NK-92 treated with Interleukin-12 subunit alpha and Interleukin-12 subunit beta, amount 100 ng/mL, for 24 hours (cell line): ENCODE measurements around the gene TTC23.

ENCODE experiments used
- DNase-seq: peaks from one replicate; lab custom pipeline; 2025; lab: John Stamatoyannopoulos, UW

Gene TTC23, protein sequence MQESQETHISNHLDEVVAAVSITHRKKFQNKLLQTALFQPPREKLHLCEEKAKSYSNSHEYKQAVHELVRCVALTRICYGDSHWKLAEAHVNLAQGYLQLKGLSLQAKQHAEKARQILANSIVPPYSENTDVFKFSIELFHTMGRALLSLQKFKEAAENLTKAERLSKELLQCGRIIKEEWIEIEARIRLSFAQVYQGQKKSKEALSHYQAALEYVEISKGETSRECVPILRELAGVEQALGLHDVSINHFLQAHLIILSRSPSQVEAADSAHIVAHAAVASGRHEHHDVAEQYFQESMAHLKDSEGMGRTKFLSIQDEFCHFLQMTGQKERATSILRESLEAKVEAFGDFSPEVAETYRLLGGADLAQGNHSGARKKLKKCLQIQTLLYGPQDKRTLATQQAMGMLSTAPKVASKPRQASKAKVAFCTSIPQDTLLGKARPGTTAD

DNA sequence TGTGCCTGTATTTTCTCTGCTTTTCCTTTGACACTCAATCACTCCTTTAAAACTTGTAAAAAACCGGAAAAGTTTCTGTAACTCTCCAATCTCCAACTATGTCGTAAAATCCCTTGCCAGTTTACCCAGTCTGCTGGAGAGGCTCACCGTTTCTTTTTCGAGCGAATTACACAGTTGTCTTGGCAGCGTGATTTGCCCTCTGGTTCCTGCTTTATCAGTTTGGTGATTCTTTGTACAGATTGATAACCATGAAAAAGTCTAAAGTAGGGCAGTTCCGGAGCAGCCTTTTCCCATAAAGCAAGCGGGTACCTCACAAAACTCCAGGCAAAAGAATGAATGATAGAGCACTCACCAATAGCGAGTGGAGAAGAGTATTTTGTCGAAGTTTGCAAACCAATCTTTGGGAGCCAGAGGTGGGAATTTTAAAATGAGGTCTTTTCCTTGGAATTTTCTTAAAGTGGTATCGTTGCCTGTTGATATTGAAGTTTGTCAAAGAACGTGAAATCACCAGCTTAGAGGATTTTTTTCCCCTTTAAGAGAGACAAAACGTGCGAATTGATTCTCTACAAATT lies at the start of gene TTC23:
Gene TTC23, minus strand, starts transcription at position 312 of the 572 bp plus-strand sequence. CDS start 20,869 bp downstream, outside the sequence.
- no peak for DNase-seq

DNA sequence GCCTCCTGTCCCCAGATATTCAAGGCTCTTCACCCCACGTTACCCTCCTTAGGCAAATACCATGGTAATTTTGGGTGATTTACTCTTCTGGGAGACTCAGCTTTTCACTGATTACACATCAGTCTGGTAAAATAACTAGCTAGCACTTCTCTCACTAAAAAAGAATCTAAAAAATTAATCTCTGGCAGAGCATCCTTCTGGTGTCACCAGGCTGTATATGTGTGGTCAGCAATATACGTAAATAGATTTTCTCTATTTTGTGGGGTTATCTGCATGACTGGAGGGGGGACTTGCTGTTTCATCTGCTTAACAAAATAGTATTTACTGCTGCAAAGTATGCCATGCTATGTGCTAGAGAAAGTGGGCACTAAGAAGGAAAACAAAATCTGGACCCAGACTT lies 47.0 kb upstream of the TTC23 start:
- DNase-seq = no peak

DNA sequence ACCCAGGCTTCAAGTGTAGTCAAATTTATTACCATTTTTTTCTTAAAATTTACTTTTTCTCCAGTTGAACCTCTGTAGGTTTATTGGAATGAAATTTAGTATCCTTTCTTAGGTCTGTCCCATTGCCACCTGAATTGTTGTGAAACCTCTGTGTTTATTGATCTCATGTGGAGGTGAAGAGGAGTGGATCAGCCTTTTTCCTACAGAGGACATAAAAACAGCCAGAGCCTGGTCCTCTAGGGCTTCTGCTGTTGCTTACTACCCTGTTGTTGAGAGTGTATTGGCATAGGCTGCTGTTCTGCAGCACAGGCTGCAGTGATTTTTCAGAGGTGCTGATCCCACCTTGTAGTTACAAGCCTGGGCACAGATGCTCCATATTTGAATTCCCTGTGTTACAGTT lies 46.5 kb upstream of the TTC23 start:
- DNase-seq = no peak

DNA sequence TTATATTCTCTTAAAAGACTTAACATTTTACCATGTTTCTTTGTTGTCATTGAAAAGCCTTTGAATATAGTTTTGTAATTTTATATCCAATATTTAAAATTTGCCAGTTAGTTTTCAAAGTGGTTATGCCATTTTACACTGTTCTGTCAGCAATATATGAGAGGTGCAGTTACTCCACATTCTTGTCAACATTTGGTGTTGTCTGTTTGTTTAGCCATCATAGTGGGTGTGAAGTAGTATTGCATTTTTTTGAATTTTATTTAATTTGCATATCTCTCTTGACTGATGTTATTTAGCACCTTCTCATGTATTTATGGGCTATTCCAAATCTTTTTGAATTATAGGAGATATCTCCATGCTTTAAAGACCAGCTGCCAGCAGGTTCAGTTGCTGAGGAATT lies 42.3 kb upstream of the TTC23 start:
- no peak for DNase-seq

DNA sequence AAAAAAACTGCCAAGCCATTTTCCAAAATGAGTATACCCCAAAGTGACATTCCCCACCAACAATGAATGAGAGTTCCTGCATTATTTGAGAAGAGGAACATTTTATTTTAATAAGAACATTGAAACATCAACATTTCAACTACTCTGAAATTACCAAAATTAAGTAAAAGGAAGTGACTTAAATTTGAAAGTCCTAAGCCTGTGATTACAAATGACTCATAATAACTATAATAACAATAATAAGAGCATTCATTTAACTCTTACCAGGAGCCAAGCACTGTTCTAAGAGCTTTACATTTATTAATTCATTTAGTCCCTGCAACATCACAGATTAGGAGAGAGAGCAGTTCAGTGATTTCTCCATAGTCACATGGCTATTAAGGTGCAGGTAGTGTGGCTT lies 34.3 kb upstream of the TTC23 start:
- no peak for DNase-seq

DNA sequence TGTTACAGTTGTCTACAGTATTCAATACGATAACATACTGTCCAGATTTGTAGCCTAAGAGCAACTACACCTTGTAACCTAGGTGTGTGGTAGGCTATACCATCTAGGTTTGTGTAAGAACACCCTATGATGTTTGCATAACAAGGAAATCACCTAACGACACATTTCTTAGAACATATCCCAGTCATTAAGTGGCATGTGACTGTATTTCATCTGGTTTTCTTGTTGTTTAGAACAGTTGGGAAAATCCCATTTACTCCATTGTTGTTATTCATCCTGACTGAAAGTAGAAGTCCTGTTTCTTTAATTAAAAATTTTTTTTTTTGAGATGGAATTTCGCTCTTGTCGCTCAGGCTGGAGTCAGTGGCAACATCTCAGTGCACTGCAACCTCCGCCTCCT lies 33.2 kb upstream of the TTC23 start:
- DNase-seq = no peak

DNA sequence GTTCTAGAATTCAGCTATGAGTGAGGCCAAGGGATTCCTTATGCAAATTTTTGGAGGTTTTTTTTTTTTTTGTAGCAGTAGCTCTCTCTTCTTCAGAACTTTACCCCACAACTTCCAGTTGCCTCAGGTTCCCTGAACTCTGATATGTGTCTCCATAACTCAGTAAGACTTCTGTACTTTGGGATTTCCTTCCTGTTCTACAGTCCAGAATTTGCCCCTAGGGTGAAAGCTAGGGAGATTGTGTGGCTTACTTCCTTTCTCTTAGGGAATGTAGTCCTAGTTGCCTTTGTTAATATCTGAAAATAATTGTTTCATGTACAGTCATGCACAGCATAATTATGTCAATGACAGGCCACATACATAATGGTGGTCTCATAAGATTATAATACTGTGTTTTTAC lies 32.7 kb upstream of the TTC23 start:
- DNase-seq = no peak

DNA sequence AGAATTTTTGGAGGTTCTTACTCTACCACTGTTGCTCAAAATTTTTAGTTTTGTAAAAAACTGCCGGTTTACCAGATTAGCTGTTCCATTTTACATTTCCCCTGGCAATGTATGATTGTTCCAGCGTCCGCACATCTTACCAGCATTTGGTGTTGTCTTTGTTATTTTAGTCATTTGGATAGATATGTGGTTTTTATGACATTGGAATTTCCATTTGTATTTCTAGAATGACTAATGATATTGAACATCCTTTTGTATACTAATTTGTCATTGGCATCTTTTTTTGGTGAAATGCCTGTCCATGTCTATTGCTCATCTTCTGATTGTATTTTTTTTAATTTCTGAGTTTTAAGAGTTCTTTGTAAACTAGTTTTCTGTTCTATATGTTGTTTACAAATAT lies 30.4 kb upstream of the TTC23 start:
- DNase-seq = no peak

DNA sequence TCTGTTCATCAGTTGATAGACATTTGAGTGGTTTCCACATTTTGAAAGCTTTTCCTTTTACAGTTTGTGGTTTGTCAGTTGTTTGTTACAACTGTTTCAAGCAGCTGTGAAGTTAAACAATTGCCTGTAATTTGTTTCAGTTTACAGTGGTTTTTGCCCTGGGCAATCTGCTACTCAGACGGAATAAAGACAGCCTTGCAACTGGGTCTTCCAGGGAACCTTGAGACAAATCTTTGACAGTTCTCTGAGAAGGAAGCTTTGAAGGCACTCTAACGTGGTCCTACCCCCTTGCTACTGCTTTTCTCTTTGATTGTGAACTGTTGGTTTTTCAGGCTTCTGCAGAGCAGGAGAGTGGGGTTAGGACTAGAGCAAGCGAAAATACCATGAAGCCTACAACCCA lies 29.9 kb upstream of the TTC23 start:
- DNase-seq = no peak

DNA sequence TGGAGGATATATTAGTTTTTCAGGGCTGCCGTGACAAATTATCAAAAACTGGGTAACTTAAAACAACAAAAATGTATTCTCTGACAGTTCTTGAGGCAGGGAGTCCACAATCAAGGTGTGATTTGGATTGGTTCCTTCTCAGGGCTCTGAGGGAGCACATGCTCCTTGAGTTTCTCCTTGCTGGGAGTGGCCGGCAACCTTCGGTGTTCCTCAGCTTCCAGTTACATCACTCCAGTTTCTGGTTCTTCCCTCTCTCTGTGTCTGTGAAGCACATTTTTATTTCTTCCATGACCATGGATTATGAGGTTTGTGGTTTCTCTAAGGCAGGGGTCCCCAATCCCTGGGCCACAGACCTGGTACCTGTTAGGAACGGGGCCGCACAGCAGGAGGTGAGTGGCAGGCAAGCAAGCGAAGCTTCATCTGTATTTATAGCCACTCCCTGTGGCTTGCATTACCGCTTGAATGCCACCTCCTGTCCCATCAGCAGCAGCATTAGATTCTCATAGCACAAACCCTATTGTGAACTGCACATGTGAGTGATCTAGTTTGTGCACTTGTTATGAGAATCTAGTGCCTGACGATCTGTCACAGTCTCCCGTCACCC lies 26.2 kb upstream of the TTC23 start:
- no peak for DNase-seq

DNA sequence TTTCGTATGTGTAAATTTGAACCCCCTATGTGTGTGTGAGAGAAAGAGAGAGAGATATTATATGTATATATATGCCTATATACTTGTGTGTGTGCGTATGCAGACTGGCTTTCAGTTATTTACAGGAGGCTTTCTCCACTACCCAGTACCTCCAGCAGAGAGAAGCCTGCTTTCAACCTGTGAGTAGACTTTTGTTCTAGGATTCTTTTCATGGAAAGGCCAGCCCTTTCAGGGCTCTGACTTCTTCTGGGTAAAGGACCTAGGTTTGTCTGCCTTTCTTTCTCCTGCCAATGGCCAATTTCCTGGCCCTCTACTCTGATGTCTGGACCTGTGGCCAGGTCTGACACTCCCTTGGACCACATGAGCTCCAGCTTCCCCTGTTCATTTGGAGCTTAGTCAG lies 25.7 kb upstream of the TTC23 start:
- DNase-seq = no peak

DNA sequence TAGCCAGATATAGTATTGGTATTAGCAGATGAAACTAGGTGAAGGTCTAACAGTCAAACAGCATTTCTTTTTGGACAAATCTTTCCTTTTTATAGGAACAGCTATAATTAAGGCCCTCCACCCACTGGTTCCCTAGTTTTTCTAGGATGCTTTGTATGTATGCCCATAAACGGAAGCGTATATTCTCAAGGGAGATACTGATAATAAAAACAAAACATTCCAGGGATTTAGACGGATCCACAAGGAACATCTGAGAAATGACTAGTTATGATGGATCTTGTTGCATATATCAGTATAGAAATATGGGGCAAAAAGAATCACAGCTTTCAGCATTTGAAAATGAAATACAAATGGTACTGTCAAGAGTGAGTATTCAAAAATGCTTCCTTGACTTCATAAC lies 24.4 kb upstream of the TTC23 start:
- no peak for DNase-seq

DNA sequence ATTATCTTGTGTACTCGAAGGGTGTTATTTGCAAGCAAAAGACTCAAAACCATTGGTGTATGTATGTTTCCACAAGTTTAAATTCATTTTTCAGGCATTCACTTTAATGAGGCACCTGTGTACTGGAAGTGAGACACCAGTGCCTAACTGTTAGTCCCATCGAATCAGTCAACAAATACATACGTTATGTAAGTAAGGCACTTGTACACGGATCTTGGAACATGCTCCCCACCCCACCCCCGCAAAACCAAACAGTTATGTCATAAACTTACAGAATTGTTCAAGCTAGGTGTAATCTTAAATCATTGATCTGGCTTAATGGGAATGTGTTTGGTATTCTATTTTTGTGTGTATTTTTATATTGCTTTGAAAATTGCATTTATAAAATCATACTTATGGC lies 19.1 kb upstream of the TTC23 start:
- DNase-seq = no peak

DNA sequence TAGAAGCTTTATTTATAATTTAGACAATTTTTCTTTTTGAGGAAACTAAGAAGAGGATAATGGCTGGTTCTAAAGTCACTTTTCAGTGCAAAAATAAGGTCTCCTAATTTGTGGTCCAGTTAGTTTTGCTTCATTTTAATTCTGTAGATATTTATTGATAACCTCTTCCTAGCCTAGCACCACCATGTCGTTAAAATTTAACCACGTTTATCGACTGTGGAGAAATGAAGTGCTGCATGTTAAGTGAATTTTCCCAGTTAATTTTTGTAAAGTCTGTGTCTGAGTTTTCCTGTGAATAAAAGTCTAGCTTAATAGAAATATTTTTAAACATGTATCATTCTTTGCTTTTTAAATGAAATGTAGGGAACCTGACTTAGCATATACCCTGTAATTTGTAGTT lies 18.6 kb upstream of the TTC23 start:
- no peak for DNase-seq

DNA sequence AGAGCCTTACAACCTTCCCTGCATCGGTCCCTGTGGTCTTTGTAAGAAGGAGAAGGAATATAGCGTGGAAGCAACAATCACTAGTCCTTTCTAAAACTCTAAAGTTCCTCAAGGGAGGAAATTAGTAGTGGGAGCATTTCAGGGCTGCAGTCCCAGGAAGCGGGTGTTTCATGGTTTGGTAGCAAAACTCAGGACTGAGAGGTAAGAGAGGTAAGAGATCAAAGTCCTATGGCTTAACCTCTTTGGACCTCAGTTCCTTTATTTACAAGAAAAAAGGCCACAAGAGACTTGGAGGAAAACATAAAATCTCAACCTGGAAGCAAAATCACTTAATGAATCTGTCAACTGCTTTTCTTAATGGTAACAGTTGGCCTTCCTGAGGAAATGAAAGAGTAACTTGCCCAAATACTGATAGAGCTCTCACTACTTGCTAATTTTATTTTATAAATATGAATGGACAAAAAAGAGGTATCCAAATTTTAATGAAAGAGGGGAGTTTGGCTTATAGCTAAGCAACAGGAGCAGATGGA lies 16.2 kb upstream of the TTC23 start:
- DNase-seq = no peak

DNA sequence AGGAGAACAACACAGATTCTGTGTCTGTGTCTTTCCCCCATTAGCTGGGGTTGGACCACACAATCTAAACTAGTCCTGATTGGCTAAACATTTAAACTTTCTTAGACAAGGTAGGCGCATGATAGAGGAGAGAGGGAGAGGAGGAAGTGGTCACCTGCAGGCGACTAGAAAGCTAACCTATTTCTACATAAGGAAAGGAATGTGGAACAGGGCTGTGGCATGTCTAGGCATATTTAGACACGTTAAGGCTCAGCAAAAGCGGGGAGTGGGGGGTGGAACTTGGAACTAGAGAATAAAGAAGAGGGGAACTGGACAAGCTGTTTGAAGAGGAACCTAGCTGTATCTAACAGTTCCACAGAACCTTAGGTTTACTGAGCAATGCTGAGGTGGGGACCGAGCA lies 14.7 kb upstream of the TTC23 start:
- DNase-seq = no peak

DNA sequence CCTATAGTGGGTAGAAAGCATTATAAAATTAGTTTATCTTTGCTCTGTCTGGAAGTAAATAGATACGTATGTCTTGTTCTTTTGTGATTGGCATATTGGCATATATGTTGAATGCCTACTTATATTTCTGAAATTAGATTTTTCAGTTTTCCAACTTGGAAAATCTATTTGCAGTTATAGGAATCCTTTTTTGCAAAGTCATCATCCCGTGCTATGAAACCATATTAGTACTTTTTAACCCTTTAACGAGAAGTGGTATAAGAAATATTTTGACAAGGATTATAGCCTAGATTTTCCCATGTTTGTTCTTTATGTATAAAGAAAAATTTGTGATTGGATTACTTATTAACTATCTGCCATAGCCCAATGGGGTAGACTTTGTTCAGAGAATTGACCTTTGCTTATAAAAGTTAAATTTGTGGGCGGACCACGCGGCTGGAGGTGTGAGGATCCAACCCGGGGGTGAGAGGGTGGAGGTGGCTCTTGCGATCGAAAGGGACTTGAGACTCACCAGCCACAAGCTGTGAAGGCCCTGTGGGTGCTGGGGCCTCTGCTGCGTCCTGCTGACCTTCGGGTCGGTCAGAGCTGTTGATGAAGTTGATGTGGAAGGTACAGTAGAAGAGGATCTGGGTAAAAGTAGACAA lies 7.8 kb upstream of the TTC23 start:
- DNase-seq = no peak

DNA sequence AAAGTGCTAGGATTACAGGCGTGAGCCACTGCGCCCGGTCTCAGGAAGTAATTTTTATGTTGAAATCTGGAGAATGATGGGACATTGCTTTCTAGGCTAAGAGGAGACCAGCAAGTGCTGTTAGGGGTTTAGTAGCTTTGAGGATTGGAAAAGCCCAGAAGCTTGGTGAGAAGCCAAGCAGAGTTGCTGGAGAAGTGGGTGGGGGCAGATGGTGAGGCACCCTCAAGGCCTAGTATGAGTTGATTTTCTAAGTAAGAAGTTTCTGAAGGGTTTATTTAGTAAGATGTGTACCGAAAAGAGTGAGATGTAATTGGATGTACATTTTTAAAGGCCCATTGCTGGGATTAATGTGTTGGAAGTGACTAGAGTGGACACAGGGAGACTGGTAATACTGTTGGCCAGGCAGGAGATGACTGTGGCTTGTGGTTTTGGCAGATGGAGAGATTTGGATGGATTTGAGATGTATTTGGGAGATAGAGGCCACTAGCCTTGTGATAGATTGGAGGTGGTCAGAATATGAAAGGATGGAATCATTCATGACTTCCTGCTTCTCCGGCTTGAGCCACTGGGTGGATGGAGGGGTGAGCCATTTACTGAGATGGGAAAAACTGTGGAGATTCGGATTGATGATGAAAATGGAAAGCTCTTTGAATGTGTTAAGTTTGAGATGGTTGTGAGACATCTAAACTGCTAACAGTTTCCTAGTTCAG lies 4.2 kb upstream of the TTC23 start:
- no peak for DNase-seq

DNA sequence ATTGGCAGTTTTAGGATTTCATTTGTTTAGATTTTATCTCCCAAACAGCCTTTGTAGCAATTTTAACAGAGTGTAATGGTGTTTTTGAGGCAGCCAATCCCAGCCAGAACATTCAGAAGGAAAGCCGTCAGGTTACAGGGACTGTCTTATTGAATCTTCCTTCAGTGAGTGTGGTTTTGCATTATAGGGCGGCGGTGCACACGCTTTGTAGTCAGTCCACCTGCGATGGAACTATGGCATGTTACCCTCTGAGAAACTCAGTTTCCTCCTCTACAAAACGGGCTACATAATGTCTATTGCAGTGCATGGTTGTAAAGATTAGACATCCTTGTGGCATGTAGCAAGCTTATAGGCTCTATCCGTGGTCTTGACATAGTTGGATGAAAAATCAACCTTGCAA lies 2.9 kb upstream of the TTC23 start:
- DNase-seq = no peak

DNA sequence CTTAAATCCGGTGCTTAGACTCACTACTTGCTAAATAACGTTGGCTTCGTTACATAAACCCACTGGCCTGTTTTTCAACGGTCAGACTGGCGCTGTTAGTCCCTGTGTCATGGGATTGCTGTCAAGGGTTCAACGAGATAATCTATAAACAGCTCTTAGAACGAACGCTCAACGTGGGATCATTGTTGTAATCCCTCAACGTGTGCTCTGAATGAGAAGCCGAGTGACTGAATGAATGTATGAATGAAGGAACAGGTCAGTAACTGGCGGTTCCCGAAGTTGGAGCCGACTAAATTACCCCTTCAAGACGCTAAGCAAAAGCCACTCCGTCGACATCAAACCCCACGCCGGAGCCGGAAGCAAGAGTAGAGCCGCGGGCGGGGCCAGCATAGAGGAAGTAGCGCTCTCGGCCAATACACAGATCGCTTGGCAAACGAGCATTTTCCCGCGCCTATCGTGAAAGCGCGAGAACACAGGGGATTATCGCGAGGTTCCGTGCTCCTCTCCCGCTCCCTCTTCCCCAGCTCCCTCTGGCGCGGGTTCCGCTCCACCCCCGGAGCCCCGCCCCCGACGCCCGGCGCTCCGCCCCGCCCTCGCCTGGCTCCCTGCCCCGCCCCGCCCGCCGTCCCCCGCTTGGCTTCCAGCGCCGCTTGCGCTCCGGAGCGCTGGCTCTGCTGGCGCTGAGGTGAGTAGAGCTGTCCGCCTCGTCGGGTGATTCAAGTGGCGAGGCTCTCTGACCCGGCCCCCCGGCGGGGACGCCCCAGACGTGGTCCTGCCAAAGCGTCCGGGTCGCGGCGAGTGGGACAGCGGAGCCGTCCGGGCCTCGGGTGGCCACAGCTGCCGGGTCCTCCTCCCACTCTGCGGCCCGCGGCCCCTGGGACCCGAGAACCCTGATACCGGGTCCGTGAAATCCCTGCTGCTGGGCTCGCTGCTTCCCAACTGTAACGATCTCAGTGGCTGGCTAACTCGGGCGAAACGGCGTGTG lies 1.8 kb upstream of the TTC23 start, which contains the start of gene LRRC28:
Gene LRRC28, plus strand, starts transcription at position 625 of the 985 bp plus-strand sequence. CDS start 4,477 bp downstream, outside the sequence.
- DNase-seq = peak; percentile 99

DNA sequence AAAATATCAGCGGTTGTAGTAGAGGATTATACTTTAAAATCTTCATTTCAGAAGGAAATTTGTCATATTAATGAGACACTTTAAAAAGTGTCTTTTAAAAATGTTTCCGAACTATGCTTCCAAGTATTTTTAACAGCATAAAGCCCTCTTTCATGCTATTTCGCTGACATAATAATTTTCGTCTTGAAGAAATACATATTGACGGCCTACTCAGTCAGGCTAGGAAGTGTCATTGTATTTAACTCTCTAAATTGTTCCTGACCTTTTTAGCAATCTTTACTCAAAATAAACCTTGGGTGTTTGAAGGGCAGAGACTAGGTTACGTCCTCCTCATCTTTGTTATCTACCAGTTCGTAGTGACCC lies 1.1 kb upstream of the TTC23 start:
- no peak for DNase-seq
